ENCODE measurements around the gene UPF2. TPM values are rescaled to one million over a fixed set of nuclear protein-coding genes. Genes with fewer than 3 reads are reported as not detected.

UPF2 gene
- total RNA-seq, 1 donor from 2014 or later = 17.3 TPM

GRCh38 chr10:11934262-11934661, 108.3 kb downstream of the UPF2 start:
- H3K4me1 ChIP-seq = no peaks in the 10 kb centered on the region
- peaks cover 65% of the 10 kb centered on the region for H3K36me3 ChIP-seq
- intact Hi-C loops (cut with micrococcal nuclease) = no loop called here
- no peaks in the 10 kb centered on the region for H3K9me3 ChIP-seq (replicated peaks)
- no peak overlapping the region for H3K4me3 ChIP-seq
- H3K27ac ChIP-seq (replicated peaks) = no peak overlapping the region
- no peaks in the 10 kb centered on the region for H3K27me3 ChIP-seq (ENCODE audit: low read depth)
- no peak for DNase-seq
- TF ChIP-seq CTCF (IDR thresholded peaks at IDR 0.05; ENCODE audit: borderline replicate concordance) = no peak

GRCh38 chr10:11933577-11934223, 108.9 kb downstream of the UPF2 start:
- Histone ChIP-seq H3K36me3 (peaks cover 70% of the 10 kb centered on the region), H3K4me1 (no peaks in the 10 kb centered on the region), H3K27me3 (ENCODE audit: low read depth) (no peaks in the 10 kb centered on the region), H3K4me3 (no peak overlapping the region), H3K27ac (replicated peaks) (no peak overlapping the region), H3K9me3 (replicated peaks) (no peaks in the 10 kb centered on the region)
- intact Hi-C loops (cut with micrococcal nuclease) = no loop called here
- no peak for DNase-seq
- no peak for TF ChIP-seq CTCF (IDR thresholded peaks at IDR 0.05; ENCODE audit: borderline replicate concordance)

GRCh38 chr10:11931038-11931437, 111.6 kb downstream of the UPF2 start:
- no peaks in the 10 kb centered on the region for H3K27me3 ChIP-seq (ENCODE audit: low read depth)
- H3K4me1 ChIP-seq = no peaks in the 10 kb centered on the region
- peaks cover 82% of the 10 kb centered on the region for H3K36me3 ChIP-seq
- H3K4me3 ChIP-seq = no peak overlapping the region
- no peak overlapping the region for H3K27ac ChIP-seq (replicated peaks)
- intact Hi-C loops (cut with micrococcal nuclease) = no loop called here
- DNase-seq = no peak
- H3K9me3 ChIP-seq (replicated peaks) = no peaks in the 10 kb centered on the region
- TF ChIP-seq CTCF (IDR thresholded peaks at IDR 0.05; ENCODE audit: borderline replicate concordance) = no peak

- Histone ChIP-seq H3K27me3 (ENCODE audit: low read depth) (no peaks in the 10 kb centered on the region), H3K9me3 (replicated peaks) (no peaks in the 10 kb centered on the region), H3K27ac (replicated peaks) (no peak overlapping the region), H3K4me1 (no peaks in the 10 kb centered on the region), H3K4me3 (no peak overlapping the region), H3K36me3 (peaks cover 82% of the 10 kb centered on the region)
- no peak for DNase-seq
- intact Hi-C loops (cut with micrococcal nuclease) = no loop called here
- no peak for TF ChIP-seq CTCF (IDR thresholded peaks at IDR 0.05; ENCODE audit: borderline replicate concordance)
Measured at GRCh38 chr10:11930312-11930978, 112.2 kb downstream of the UPF2 start.

- no peaks in the 10 kb centered on the region for H3K4me1 ChIP-seq
- H3K27me3 ChIP-seq (ENCODE audit: low read depth) = no peaks in the 10 kb centered on the region
- intact Hi-C loops (cut with micrococcal nuclease) = no loop called here
- H3K9me3 ChIP-seq (replicated peaks) = no peaks in the 10 kb centered on the region
- no peak for TF ChIP-seq CTCF (IDR thresholded peaks at IDR 0.05; ENCODE audit: borderline replicate concordance)
- peaks cover 86% of the 10 kb centered on the region for H3K36me3 ChIP-seq
- no peak for DNase-seq
- H3K27ac ChIP-seq (replicated peaks) = no peak overlapping the region
- no peak overlapping the region for H3K4me3 ChIP-seq
Measured at GRCh38 chr10:11927746-11928145, 114.9 kb downstream of the UPF2 start.

All from left ventricle myocardium inferior (tissue), 1 donor.